ENCODE data around the gene POLR1G. TPM values are rescaled to one million over a fixed set of nuclear protein-coding genes. Genes with fewer than 3 reads are reported as not detected.

Gene POLR1G
- total RNA-seq, 1 experiment from 2014 or later, result 30.5 TPM

DNA sequence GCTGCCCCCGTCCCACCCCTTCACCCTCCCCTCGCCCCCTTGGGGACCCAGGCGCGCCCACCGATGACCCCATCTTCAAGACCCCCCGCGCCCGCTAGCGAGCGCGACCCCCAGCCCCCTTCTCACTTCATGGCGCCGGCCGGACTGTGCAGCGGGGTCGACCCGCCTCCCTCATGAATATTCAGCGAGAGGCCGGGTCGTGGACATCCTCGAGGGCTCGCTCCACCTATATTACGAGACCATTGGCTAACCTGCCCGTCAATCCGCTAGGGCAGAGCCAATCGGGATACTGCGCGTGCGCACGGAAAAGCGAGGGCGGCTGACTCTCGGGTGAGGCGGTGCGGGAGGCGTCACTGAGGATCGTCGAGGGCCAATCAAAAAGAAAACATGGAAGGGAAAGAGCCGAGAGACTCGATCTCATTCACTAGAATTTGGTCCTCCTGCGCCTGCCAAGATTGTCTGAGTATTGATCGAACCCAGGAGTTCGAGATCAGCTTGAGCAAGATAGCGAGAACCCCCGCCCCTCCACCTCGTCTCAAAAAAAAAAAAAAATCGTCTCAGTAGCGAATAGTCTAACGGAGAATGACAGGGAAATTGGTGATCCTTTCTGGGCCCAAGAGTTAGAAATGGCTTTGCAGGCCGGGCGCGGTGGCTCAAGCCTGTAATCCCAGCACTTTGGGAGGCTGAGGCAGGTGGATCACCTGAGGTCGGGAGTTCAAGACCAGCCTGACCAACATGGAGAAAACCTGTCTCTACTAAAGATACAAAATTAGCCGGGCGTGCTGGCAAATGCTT, 35.8 kb upstream of the POLR1G start, which contains the start of gene ERCC2:
ERCC2 (minus strand) TSS at position 164 of the 795 bp plus-strand sequence; CDS start at position 131, 33 bp downstream.
- RAD21 ChIA-PET (ENCODE audit: low non-redundant PET in 1 of 2, low total read pairs in 2 of 2, uncharacterized antibody in 2 of 2, unreplicated experiment in 2 of 2), result interaction anchor here in 1 of 2 experiments (0.6 kb wide), 1 partner anchor 56 kb away, joined by 3 read pairs; no protein-coding TSS in a partner anchor
- no peaks in the 10 kb centered on the region for H4K20me1 ChIP-seq (ENCODE audit: insufficient read depth)
- H3K79me2 ChIP-seq (ENCODE audit: insufficient read depth, low read length), result peaks cover 15% of the 10 kb centered on the region; the same call in 1 of the 2 replicates
- peaks cover 5 to 21% of the 10 kb centered on the region in 2 experiments; a peak in 3 of 4 replicates for H3K4me1 ChIP-seq (ENCODE audit: control insufficient read depth in 1 of 2, insufficient read depth in 2 of 2, low read length in 2 of 2)
- peak within 1 kb of the TSS; percentile 71 for H3K27ac ChIP-seq (ENCODE audit: low read depth, low read length)
- DNase-seq (ENCODE audit: low read depth, low spot score) (peak; percentile 98), ATAC-seq (peak; percentile 97)
- peak within 1 kb of the TSS; percentile 91 for H3K9ac ChIP-seq (ENCODE audit: low read length)
- intact Hi-C loops (cut with micrococcal nuclease), result no loop called here
- POLR2A ChIA-PET, result no interaction called here
- peak within 1 kb of the TSS; percentile 93 for H3K4me2 ChIP-seq (ENCODE audit: low read length)
- peaks cover 0 to 3% of the 10 kb centered on the region in 2 experiments; a peak in 1 of 4 replicates for H3K36me3 ChIP-seq (ENCODE audit: control insufficient read depth in 1 of 2, insufficient read depth in 2 of 2, low read length in 2 of 2)
- TF ChIP-seq ZFX (IDR thresholded peaks at IDR 0.05), result peak; percentile 33; the same call in 1 of the 2 replicates
- no peak for TF ChIP-seq MAX (IDR thresholded peaks at IDR 0.05)
- peak; percentile 99 for TF ChIP-seq SP1 (IDR thresholded peaks at IDR 0.05; ENCODE audit: low read depth)
- TF ChIP-seq, protein P1, sequence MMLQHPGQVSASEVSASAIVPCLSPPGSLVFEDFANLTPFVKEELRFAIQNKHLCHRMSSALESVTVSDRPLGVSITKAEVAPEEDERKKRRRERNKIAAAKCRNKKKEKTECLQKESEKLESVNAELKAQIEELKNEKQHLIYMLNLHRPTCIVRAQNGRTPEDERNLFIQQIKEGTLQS (IDR thresholded peaks at IDR 0.05), result no peak
- TF ChIP-seq EGR1 (IDR thresholded peaks at IDR 0.05; ENCODE audit: low read depth), result no peak
- TF ChIP-seq CBX3 (IDR thresholded peaks at IDR 0.05; ENCODE audit: low read depth), result no peak
- TF ChIP-seq POLR2A (IDR thresholded peaks at IDR 0.05; ENCODE audit: borderline replicate concordance, extremely low read depth, insufficient read depth, insufficient read length), result peak; percentile 79
- peak within 1 kb of the TSS; percentile 95 for H2AFZ ChIP-seq (ENCODE audit: low read depth, low read length, poor library complexity, severe bottlenecking)
- H3K4me3 ChIP-seq (replicated peaks in 1 of 2; ENCODE audit: low read depth in 1 of 2, low read length in 2 of 2), result peak within 1 kb of the TSS; percentile 86 to 90
- no peaks in the 10 kb centered on the region for H3K9me2 ChIP-seq (ENCODE audit: insufficient read depth)
- no peaks in the 10 kb centered on the region for H3K9me3 ChIP-seq (ENCODE audit: control insufficient read depth in 1 of 2, insufficient read depth in 1 of 2, low read depth in 1 of 2, low read length in 2 of 2)
- no peaks in the 10 kb centered on the region for H3K27me3 ChIP-seq (ENCODE audit: insufficient read depth, low read length)
- CTCF ChIA-PET, result interaction anchor here (1.7 to 1.8 kb wide), 2 partner anchors 32 to 115 kb away, joined by 3 to 9 read pairs; no protein-coding TSS in a partner anchor
- BruUV-seq (replicated peaks), result TSS peak; percentile 95

All from HCT116 (cell line).